OCI-LY3 (cell line): ENCODE data around the gene TIMM22.

Experiments used
- H2AFZ ChIP-seq: fragments of 200-600, 300-600 bp; shearing (Covaris generic); 2 replicates; pipeline ENCODE4 v1.6.0; 2014; ENCODE audit warnings: antibody characterized with exemption, low read depth, low read length
- H3K27ac ChIP-seq: fragments of 200-600, 300-600 bp; sonication (generic); 2 replicates; pipeline ENCODE4 v1.5.1; 2014; ENCODE audit warnings: mild to moderate bottlenecking, low read length, moderate library complexity, mixed read lengths
- H3K27me3 ChIP-seq: fragments of 200-600, 300-600 bp; sonication (generic); 2 replicates; pipeline ENCODE4 v1.6.1; 2014; ENCODE audit warnings: low read depth, low read length, mixed read lengths
- H3K36me3 ChIP-seq: fragments of 200-600, 300-600 bp; sonication (generic); replicated peaks from 2 replicates; pipeline ENCODE3; 2014; ENCODE audit warnings: low read depth, low read length, mixed read lengths
- H3K4me1 ChIP-seq: fragments of 300-600, 200-600 bp; sonication (generic); 2 replicates; pipeline ENCODE4 v1.6.1; 2014; ENCODE audit warnings: low read length, mixed read lengths
- H3K4me2 ChIP-seq: fragments of 200-600, 300-600 bp; sonication (generic); 2 replicates; pipeline ENCODE4 v1.6.1; 2014; ENCODE audit warnings: low read length, mixed read lengths
- H3K4me3 ChIP-seq: fragments of 300-600, 200-600 bp; sonication (generic); 2 replicates; pipeline ENCODE4 v1.5.1; 2014; ENCODE audit warnings: antibody characterized with exemption, mild to moderate bottlenecking, low read length, moderate library complexity
- H3K79me2 ChIP-seq: fragments of 300-600, 200-600 bp; shearing (Covaris generic); 2 replicates; pipeline ENCODE4 v1.6.1; 2014; ENCODE audit warnings: mild to moderate bottlenecking, low read length, mixed read lengths
- H3K9ac ChIP-seq: fragments of 300-600, 200-600 bp; shearing (Covaris generic); 2 replicates; pipeline ENCODE4 v1.6.0; 2014; ENCODE audit warnings: mild to moderate bottlenecking, low read length, moderate library complexity
- H3K9me3 ChIP-seq: fragments of 200-600, 300-600 bp; shearing (Covaris generic); 2 replicates; pipeline ENCODE4 v1.6.1; 2014; ENCODE audit warnings: low read length, mixed read lengths; ENCODE audit not compliant: insufficient read depth
- H4K20me1 ChIP-seq: fragments of 200-600, 300-600 bp; sonication (generic); 2 replicates; pipeline ENCODE4 v1.6.1; 2016; ENCODE audit warnings: low read length, mixed read lengths; ENCODE audit not compliant: insufficient read depth
- CTCF ChIP-seq: fragments of 200-600, 300-600 bp; sonication (generic); IDR thresholded peaks from 2 replicates; pipeline ENCODE4 v1.5.1; 2014; ENCODE audit warnings: antibody characterized with exemption, low read length, low read depth
- EZH2phosphoT487 ChIP-seq: fragments of 200-600 bp; shearing (Covaris generic); IDR thresholded peaks from 2 replicates; pipeline ENCODE4 v1.6.1; 2018; ENCODE audit warnings: antibody characterized with exemption, mixed run types, low read depth

The TIMM22 gene

GRCh38 chr17:1002771-1003555, 6.0 kb downstream of the TIMM22 start:
- no peaks in the 10 kb centered on the region for H4K20me1 ChIP-seq
- H3K4me2 ChIP-seq, result no peak overlapping the region
- no peaks in the 10 kb centered on the region for H3K27me3 ChIP-seq
- H3K4me3 ChIP-seq, result no peak overlapping the region
- H3K9ac ChIP-seq, result no peak overlapping the region
- peaks cover 8% of the 10 kb centered on the region for H3K79me2 ChIP-seq
- TF ChIP-seq CTCF, result no peak
- TF ChIP-seq EZH2phosphoT487, result no peak
- no peaks in the 10 kb centered on the region for H3K9me3 ChIP-seq
- peaks cover 5% of the 10 kb centered on the region for H3K4me1 ChIP-seq
- H2AFZ ChIP-seq, result no peak overlapping the region
- no peak overlapping the region for H3K27ac ChIP-seq
- peaks cover 10% of the 10 kb centered on the region for H3K36me3 ChIP-seq

- H3K27ac ChIP-seq, result no peak overlapping the region
- H3K36me3 ChIP-seq, result peaks cover 10% of the 10 kb centered on the region
- H3K79me2 ChIP-seq, result peaks cover 1% of the 10 kb centered on the region
- no peaks in the 10 kb centered on the region for H4K20me1 ChIP-seq
- H3K9me3 ChIP-seq, result no peaks in the 10 kb centered on the region
- H3K4me1 ChIP-seq, result no peaks in the 10 kb centered on the region
- no peak overlapping the region for H2AFZ ChIP-seq
- H3K4me2 ChIP-seq, result no peak overlapping the region
- no peak overlapping the region for H3K4me3 ChIP-seq
- TF ChIP-seq CTCF, result no peak
- TF ChIP-seq EZH2phosphoT487, result no peak
- H3K27me3 ChIP-seq, result no peaks in the 10 kb centered on the region
- H3K9ac ChIP-seq, result no peak overlapping the region
Measured at GRCh38 chr17:1003633-1003971, 6.7 kb downstream of the TIMM22 start.

GRCh38 chr17:1003972-1004768, 7.2 kb downstream of the TIMM22 start:
- H3K4me3 ChIP-seq, result no peak overlapping the region
- H3K27ac ChIP-seq, result no peak overlapping the region
- H4K20me1 ChIP-seq, result no peaks in the 10 kb centered on the region

More at GRCh38 chr17:1003972-1004768, 7.2 kb downstream of the TIMM22 start:
- Histone ChIP-seq H3K36me3 (peaks cover 10% of the 10 kb centered on the region), H3K79me2 (no peaks in the 10 kb centered on the region), H3K9me3 (no peaks in the 10 kb centered on the region), H2AFZ (no peak overlapping the region), H3K4me2 (no peak overlapping the region), H3K4me1 (no peaks in the 10 kb centered on the region), H3K9ac (no peak overlapping the region), H3K27me3 (no peaks in the 10 kb centered on the region)
- TF ChIP-seq CTCF, result no peak
- TF ChIP-seq EZH2phosphoT487, result no peak
